Loucy (cell line): ENCODE data around the gene SLC8A2.

Source experiments
- CTCF ChIP-seq: fragments of 200-600 bp; sonication (generic); conservative IDR thresholded peaks from 2 replicates; pipeline ENCODE4 v1.5.1; 2014; ENCODE audit warnings: mild to moderate bottlenecking, antibody characterized with exemption, low read length
- EZH2phosphoT487 ChIP-seq: fragments of 200-600 bp; IDR thresholded peaks from 2 replicates; pipeline ENCODE4 v1.6.1; 2018; ENCODE audit warnings: antibody characterized with exemption, mild to moderate bottlenecking, moderate library complexity, borderline replicate concordance

DNA sequence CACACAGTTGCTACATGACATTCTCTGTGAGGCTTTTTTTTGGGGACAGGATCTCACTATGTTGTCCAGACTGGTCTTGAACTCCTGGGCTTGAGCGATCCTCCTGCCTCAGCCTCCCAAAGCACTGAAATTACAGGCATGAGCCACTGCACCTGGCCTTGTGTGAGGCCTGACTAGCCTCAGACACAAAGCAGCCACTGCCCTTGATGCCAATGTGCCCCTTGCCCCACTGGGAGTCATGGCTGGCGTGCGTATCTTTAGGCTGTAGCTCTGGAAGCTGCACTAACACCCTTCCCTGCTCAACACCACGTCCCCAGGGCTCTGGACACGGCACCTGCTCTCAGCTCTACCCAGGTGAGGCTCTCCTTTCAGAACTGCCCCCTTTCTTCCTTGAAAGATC, 26.9 kb upstream of the SLC8A2 start:
- TF ChIP-seq EZH2phosphoT487 (no peak), CTCF (no peak)
